Measurements from ENCODE around the gene CAPG. TPM values are rescaled to one million over a fixed set of nuclear protein-coding genes. Genes with fewer than 3 reads are reported as not detected.
"Not testable (repeated sequence)": the region's sequence is repeated elsewhere in the genome, so short reads cannot be mapped to it uniquely, and the experiment has no call there.

Gene CAPG
- total RNA-seq, 1 donor from 2014 or later = 76.4 TPM

GRCh38 chr2:85390941-85391669, 19.1 kb downstream of the CAPG start:
- H3K4me1 Mint-ChIP-seq (ENCODE audit: unreplicated experiment) = no peaks in the 10 kb centered on the region
- peak overlapping the region; percentile 51 for H3K4me3 Mint-ChIP-seq (ENCODE audit: unreplicated experiment)
- peak; percentile 59 for TF ChIP-seq CTCF (IDR thresholded peaks at IDR 0.05; ENCODE audit: unreplicated experiment)
- H3K27ac Mint-ChIP-seq (ENCODE audit: unreplicated experiment) = no peak overlapping the region
- H3K27me3 Mint-ChIP-seq (ENCODE audit: unreplicated experiment) = peaks cover 3% of the 10 kb centered on the region
- DNase-seq (ENCODE audit: low spot score) = peak; percentile 74
- H3K9me3 Mint-ChIP-seq (ENCODE audit: unreplicated experiment) = no peaks in the 10 kb centered on the region
- H3K36me3 Mint-ChIP-seq (ENCODE audit: low read depth, unreplicated experiment) = peaks cover 17% of the 10 kb centered on the region

GRCh38 chr2:85388878-85389538, 21.2 kb downstream of the CAPG start:
- H3K27ac Mint-ChIP-seq (ENCODE audit: unreplicated experiment) = no peak overlapping the region
- peaks cover 3% of the 10 kb centered on the region for H3K27me3 Mint-ChIP-seq (ENCODE audit: unreplicated experiment)
- no peak overlapping the region for H3K4me3 Mint-ChIP-seq (ENCODE audit: unreplicated experiment)
- TF ChIP-seq CTCF (IDR thresholded peaks at IDR 0.05; ENCODE audit: unreplicated experiment) = no peak
- no peaks in the 10 kb centered on the region for H3K4me1 Mint-ChIP-seq (ENCODE audit: unreplicated experiment)
- peaks cover 21% of the 10 kb centered on the region for H3K36me3 Mint-ChIP-seq (ENCODE audit: low read depth, unreplicated experiment)
- H3K9me3 Mint-ChIP-seq (ENCODE audit: unreplicated experiment) = no peaks in the 10 kb centered on the region
- no peak for DNase-seq (ENCODE audit: low spot score)

- no peak overlapping the region for H3K4me3 Mint-ChIP-seq (ENCODE audit: unreplicated experiment)
These were observed 22.4 kb downstream of the CAPG start for GRCh38 chr2:85387754-85388153.

GRCh38 chr2:85385746-85386145, 24.4 kb downstream of the CAPG start:
- Mint-ChIP-seq H3K36me3 (ENCODE audit: low read depth, unreplicated experiment) (peaks cover 30% of the 10 kb centered on the region), H3K4me1 (ENCODE audit: unreplicated experiment) (peaks cover 3% of the 10 kb centered on the region), H3K9me3 (ENCODE audit: unreplicated experiment) (no peaks in the 10 kb centered on the region), H3K27me3 (ENCODE audit: unreplicated experiment) (peaks cover 6% of the 10 kb centered on the region), H3K27ac (ENCODE audit: unreplicated experiment) (no peak overlapping the region), H3K4me3 (ENCODE audit: unreplicated experiment) (no peak overlapping the region)
- DNase-seq (ENCODE audit: low spot score) = no peak
- no peak for TF ChIP-seq CTCF (IDR thresholded peaks at IDR 0.05; ENCODE audit: unreplicated experiment)

More at GRCh38 chr2:85387754-85388153, 22.4 kb downstream of the CAPG start:
- no peak for TF ChIP-seq CTCF (IDR thresholded peaks at IDR 0.05; ENCODE audit: unreplicated experiment)
- Mint-ChIP-seq H3K4me1 (ENCODE audit: unreplicated experiment) (peaks cover 3% of the 10 kb centered on the region), H3K9me3 (ENCODE audit: unreplicated experiment) (no peaks in the 10 kb centered on the region), H3K27me3 (ENCODE audit: unreplicated experiment) (peaks cover 6% of the 10 kb centered on the region), H3K36me3 (ENCODE audit: low read depth, unreplicated experiment) (peaks cover 18% of the 10 kb centered on the region), H3K27ac (ENCODE audit: unreplicated experiment) (no peak overlapping the region)
- DNase-seq (ENCODE audit: low spot score) = no peak

GRCh38 chr2:85383850-85384249, 26.3 kb downstream of the CAPG start:
- no peak for DNase-seq (ENCODE audit: low spot score)
- Mint-ChIP-seq H3K4me3 (ENCODE audit: unreplicated experiment) (no peak overlapping the region), H3K27me3 (ENCODE audit: unreplicated experiment) (peaks cover 6% of the 10 kb centered on the region), H3K9me3 (ENCODE audit: unreplicated experiment) (no peaks in the 10 kb centered on the region), H3K36me3 (ENCODE audit: low read depth, unreplicated experiment) (peaks cover 31% of the 10 kb centered on the region), H3K27ac (ENCODE audit: unreplicated experiment) (no peak overlapping the region), H3K4me1 (ENCODE audit: unreplicated experiment) (peaks cover 3% of the 10 kb centered on the region)
- no peak for TF ChIP-seq CTCF (IDR thresholded peaks at IDR 0.05; ENCODE audit: unreplicated experiment)

GRCh38 chr2:85383151-85383550, 27.0 kb downstream of the CAPG start:
- not testable (repeated sequence) for H3K27me3 Mint-ChIP-seq (ENCODE audit: unreplicated experiment); DNase-seq (ENCODE audit: low spot score); H3K4me1 Mint-ChIP-seq (ENCODE audit: unreplicated experiment); H3K4me3 Mint-ChIP-seq (ENCODE audit: unreplicated experiment); H3K9me3 Mint-ChIP-seq (ENCODE audit: unreplicated experiment); H3K27ac Mint-ChIP-seq (ENCODE audit: unreplicated experiment)
- H3K36me3 Mint-ChIP-seq (ENCODE audit: low read depth, unreplicated experiment) = peaks cover 37% of the 10 kb centered on the region
